Measurements from ENCODE around the gene PKD2L1.

Gene PKD2L1

DNA sequence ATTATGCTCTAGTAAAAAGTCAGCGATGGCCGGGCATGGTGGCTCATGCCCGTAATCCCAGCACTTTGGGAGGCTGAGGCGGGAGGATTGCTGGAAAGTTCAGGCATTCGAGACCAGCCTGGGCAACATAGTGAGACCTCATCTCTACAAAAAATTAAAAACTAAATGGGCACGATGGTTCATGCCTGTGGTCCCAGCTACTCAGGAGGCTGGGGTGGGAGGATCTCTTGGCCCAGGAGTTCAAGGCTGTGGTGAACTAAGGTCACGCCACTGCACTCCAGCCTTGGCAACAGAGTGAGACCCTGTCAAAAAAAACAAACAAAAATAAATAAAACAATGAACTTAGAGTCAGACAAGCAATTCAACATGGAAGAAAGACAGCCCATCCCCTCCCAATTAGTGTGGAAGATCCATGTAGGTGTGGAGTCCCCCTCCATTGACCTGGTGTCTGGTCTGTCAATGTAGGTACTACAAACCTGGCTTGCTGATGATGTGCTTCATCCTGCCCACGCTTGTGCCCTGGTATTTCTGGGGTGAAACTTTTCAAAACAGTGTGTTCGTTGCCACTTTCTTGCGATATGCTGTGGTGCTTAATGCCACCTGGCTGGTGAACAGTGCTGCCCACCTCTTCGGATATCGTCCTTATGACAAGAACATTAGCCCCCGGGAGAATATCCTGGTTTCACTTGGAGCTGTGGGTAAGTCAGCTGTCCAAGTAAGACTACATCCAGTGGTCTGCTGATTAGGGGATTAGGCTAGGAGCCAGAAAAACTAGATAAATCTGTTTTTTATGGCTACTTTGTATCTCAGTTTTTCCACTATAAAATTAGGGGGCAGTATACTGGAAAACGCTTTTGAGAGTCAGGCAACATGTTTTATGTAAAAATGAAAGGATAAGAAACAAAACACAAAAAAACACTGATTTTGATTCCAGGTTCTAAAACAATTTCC lies 26.3 kb upstream of the PKD2L1 start:
- DNase-seq: no peak

- no peak for DNase-seq
Measured at GRCh38 chr10:100355086-100355485, 25.1 kb upstream of the PKD2L1 start.

GRCh38 chr10:100353770-100354485 lies 23.9 kb upstream of the PKD2L1 start:
- no peak for DNase-seq

- no peak for DNase-seq
Measured at GRCh38 chr10:100350914-100351485, 21.0 kb upstream of the PKD2L1 start.

- no peak for DNase-seq
Measured at GRCh38 chr10:100349672-100350071, 19.6 kb upstream of the PKD2L1 start.

DNA sequence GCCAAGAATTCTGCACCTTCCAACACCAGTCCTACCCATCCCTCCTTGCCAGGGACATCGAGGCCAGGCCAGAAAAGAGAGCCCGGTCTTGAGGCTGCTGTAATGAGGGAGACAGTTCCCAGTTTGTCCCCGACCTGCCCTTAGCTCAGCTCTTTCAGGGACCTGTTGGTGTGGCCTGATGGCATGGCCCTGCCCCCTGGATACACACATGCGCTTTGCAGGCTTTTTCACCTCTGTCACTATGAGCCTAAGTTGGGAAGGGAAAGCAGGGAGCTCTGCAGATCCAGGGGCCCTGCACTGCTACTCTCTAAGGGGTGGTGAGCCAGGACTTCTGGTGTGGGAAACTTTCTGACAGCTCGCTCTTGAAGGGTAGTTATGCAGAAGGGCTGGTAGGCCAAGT lies 19.1 kb upstream of the PKD2L1 start:
- no peak for DNase-seq

DNA sequence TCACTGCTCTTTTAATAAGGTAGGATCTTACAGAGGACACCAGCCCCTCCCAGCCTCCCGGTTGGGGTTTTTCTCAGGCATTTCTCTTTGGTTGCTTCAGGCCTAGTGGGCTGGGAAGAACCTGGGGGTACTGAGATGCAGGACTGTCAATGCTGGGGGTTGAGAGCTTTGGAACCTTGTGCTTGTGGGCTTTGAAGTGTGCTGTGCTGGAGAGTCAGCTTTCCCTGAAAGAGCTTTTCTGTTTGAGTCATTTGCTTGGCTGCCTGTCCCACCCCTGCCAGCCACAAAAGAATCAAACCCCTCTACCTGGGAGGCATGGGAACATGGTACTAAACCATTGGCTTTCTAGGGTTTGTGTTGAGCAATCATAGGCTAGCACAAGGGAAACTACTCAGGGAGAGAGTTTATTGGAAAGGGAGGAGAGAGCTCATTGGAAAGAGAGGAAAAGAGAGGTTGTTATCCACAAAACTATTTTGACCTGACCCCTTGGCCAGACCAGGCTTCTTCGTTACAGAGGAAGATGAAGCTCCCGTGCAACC lies 18.4 kb upstream of the PKD2L1 start:
- no peak for DNase-seq

- no peak for DNase-seq
Measured at GRCh38 chr10:100347568-100348195, 17.7 kb upstream of the PKD2L1 start.

- peak; percentile 30 to 50 (median 43) for DNase-seq
Measured at GRCh38 chr10:100346765-100347567, 16.9 kb upstream of the PKD2L1 start, which contains the start of gene SCD. Gene SCD, plus strand, starts transcription at chr10:100347233. Its CDS starts 272 bp downstream, at chr10:100347505.

- peak in 3 of 4 experiments; percentile 10 to 45 (median 28) for DNase-seq
Measured at GRCh38 chr10:100346351-100346764, 16.3 kb upstream of the PKD2L1 start.

- DNase-seq: no peak
Measured at GRCh38 chr10:100345570-100346330, 15.7 kb upstream of the PKD2L1 start.

GRCh38 chr10:100344241-100344788 lies 14.3 kb upstream of the PKD2L1 start:
- no peak for DNase-seq

DNA sequence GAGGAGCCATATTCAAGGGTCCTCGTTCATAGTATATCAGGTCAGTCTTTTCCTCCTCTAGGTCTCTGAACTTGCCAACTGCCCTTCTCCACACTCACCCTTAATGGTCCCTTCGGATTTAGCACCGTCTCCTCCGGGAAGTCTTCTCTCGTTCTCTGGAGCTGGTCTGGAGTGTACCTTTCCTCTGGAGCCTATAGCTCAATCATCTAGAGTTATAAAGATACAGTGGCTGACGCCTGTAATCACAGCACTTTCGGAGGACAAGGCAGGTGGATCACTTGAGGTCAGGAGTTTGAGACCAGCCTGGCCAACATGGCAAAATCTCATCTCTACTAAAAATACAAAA lies 12.6 kb upstream of the PKD2L1 start:
- DNase-seq: no peak

DNA sequence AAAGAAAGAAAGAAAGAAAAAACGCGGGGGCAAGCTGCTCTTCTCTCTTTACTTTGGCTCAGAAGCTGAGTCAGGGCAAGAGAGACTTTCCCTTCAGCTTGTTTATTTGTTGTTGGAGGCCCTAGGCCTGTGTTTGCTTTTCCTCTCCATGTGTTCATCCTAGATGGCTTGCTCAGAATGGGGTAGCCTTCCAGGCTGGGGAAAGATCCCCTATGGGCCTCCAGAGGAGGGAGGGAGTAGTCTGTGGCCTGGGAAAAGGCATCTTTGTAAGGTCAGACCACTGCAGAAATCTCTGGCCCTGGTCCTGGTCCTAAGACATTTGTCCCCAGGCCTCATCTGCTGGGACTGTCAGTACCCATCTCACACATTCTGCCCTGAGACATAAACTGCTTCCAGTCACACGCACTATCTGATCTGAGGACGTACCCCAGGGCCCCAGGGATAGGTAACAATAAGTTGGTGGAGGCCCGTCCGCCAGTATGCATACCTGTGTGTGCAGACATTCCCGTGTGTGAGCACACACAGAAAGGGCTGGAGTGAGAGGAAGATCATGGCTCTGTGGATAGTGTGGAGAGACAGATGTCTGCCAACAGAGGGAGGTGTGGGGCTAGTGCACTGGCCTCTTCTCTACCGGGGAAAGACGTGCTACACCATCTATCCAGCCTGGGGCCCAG lies 12.1 kb upstream of the PKD2L1 start:
- DNase-seq: peak in 1 of 4 experiments; percentile 12

- DNase-seq: no peak
Measured at GRCh38 chr10:100340948-100341847, 11.2 kb upstream of the PKD2L1 start.

DNA sequence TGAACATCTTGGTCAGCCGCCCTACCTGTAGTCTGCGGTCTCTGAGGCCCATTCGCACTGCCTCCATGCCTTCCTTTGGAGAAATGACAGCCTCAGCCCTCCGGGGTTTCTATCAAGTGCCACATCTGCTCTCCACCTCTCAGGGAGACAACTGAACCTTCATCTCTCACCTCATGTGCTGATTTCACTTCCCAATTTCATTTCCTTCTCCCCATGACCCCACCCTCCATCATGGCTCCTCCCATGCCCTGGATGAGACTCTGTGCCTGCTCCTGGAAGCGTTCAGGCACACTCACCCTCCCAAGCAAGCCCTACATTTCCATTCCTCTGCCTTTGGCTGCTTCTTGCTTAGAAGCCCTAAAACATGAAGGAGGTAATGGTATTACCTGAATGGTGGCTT lies 9.2 kb upstream of the PKD2L1 start:
- no peak for DNase-seq

GRCh38 chr10:100338434-100339036 lies 8.5 kb upstream of the PKD2L1 start:
- peak; percentile 62 to 75 (median 67) for DNase-seq

GRCh38 chr10:100334762-100335161 lies 4.7 kb upstream of the PKD2L1 start:
- DNase-seq: no peak
